ENCODE measurements around the gene RRN3. TPM values are rescaled to one million over a fixed set of nuclear protein-coding genes. Genes with fewer than 3 reads are reported as not detected.

The RRN3 gene
- total RNA-seq, 1 experiment from 2014 or later: 57.7 TPM

- TF ChIP-seq YY1 (IDR thresholded peaks at IDR 0.05; ENCODE audit: extremely low read depth, insufficient replicate concordance, low read depth, low read length): no peak
- no peak for TF ChIP-seq POLR2AphosphoS5 (IDR thresholded peaks at IDR 0.05; ENCODE audit: low read depth, low read length)
- TF ChIP-seq RAD21 (IDR thresholded peaks at IDR 0.05; ENCODE audit: low read depth): no peak
- TF ChIP-seq EZH2phosphoT487 (IDR thresholded peaks at IDR 0.05; ENCODE audit: borderline replicate concordance): no peak
Measured at GRCh38 chr16:15034266-15035162, 59.6 kb downstream of the RRN3 start (continued).

- BruUV-seq (replicated peaks): no TSS peak
- CTCF ChIA-PET: no interaction called here
- ATAC-seq (no peak), DNase-seq (ENCODE audit: low read depth, low spot score) (no peak)
- no peak overlapping the region for H2AFZ ChIP-seq (ENCODE audit: low read depth, low read length, poor library complexity, severe bottlenecking)
- H3K4me3 ChIP-seq (replicated peaks in 1 of 2; ENCODE audit: low read depth in 1 of 2, low read length in 2 of 2): no peak overlapping the region
- no peak overlapping the region for H3K9ac ChIP-seq (ENCODE audit: low read length)
- H4K20me1 ChIP-seq (ENCODE audit: insufficient read depth): no peaks in the 10 kb centered on the region
- H3K36me3 ChIP-seq (ENCODE audit: control insufficient read depth in 1 of 2, insufficient read depth in 2 of 2, low read length in 2 of 2): peaks cover 30 to 40% of the 10 kb centered on the region in 2 experiments; a peak in 3 of 4 replicates
- no peak overlapping the region for H3K27ac ChIP-seq (ENCODE audit: low read depth, low read length)
- no peaks in the 10 kb centered on the region for H3K9me3 ChIP-seq (ENCODE audit: control insufficient read depth in 1 of 2, insufficient read depth in 1 of 2, low read depth in 1 of 2, low read length in 2 of 2)
- no peaks in the 10 kb centered on the region for H3K9me2 ChIP-seq (ENCODE audit: insufficient read depth)
- no peaks in the 10 kb centered on the region for H3K4me1 ChIP-seq (ENCODE audit: control insufficient read depth in 1 of 2, insufficient read depth in 2 of 2, low read length in 2 of 2)
- POLR2A ChIA-PET: no interaction called here
- peaks cover 7% of the 10 kb centered on the region; the same call in 1 of the 2 replicates for H3K79me2 ChIP-seq (ENCODE audit: insufficient read depth, low read length)
- RAD21 ChIA-PET (ENCODE audit: low non-redundant PET in 1 of 2, low total read pairs in 2 of 2, uncharacterized antibody in 2 of 2, unreplicated experiment in 2 of 2): no interaction called here
- no peak overlapping the region for H3K4me2 ChIP-seq (ENCODE audit: low read length)
- TF ChIP-seq JUND (IDR thresholded peaks at IDR 0.05): no peak
- TF ChIP-seq REST (IDR thresholded peaks at IDR 0.05; ENCODE audit: low read depth): no peak
- TF ChIP-seq POLR2A (IDR thresholded peaks at IDR 0.05; ENCODE audit: borderline replicate concordance, extremely low read depth, insufficient read depth, insufficient read length): no peak
- no peak for TF ChIP-seq ELF1 (IDR thresholded peaks at IDR 0.05; ENCODE audit: borderline replicate concordance, low read depth)
- TF ChIP-seq ZNF274 (IDR thresholded peaks at IDR 0.05; ENCODE audit: low read depth, low read length): no peak
- TF ChIP-seq SIN3A (IDR thresholded peaks at IDR 0.05; ENCODE audit: low read depth): no peak
- no peak for TF ChIP-seq ATF3 (IDR thresholded peaks at IDR 0.05)
- no peak for TF ChIP-seq TCF7L2 (IDR thresholded peaks at IDR 0.05; ENCODE audit: borderline replicate concordance, extremely low read depth, insufficient read depth, insufficient read length)
- TF ChIP-seq EZH2 (IDR thresholded peaks at IDR 0.05): no peak
- no peak for TF ChIP-seq MAX (IDR thresholded peaks at IDR 0.05)
- TF ChIP-seq EGR1 (IDR thresholded peaks at IDR 0.05; ENCODE audit: low read depth): no peak
- no peak for TF ChIP-seq CEBPB (IDR thresholded peaks at IDR 0.05; ENCODE audit: low read depth)
- TF ChIP-seq CBX3 (IDR thresholded peaks at IDR 0.05; ENCODE audit: low read depth): no peak
- no peaks in the 10 kb centered on the region for H3K27me3 ChIP-seq (ENCODE audit: insufficient read depth, low read length)
- intact Hi-C loops (cut with micrococcal nuclease): no loop called here
Measured at GRCh38 chr16:15033309-15033707, 60.8 kb downstream of the RRN3 start.

All from HCT116 (cell line).